HUES6 (cell line): ENCODE measurements around the gene LY86.

Experiments used
- H3K27ac ChIP-seq: 2 replicates; pipeline ENCODE4 v1.7.0; 2013; ENCODE audit warnings: low read depth, mild to moderate bottlenecking, low read length, inconsistent platforms
- H3K27me3 ChIP-seq: 2 replicates; pipeline ENCODE4 v1.6.1; 2013; ENCODE audit warnings: low read length; ENCODE audit not compliant: control insufficient read depth, insufficient read depth
- H3K36me3 ChIP-seq: 2 replicates; pipeline ENCODE4 v1.6.1; 2013; ENCODE audit warnings: low read length; ENCODE audit not compliant: control insufficient read depth, insufficient read depth
- H3K4me1 ChIP-seq: 2 replicates; pipeline ENCODE4 v1.6.1; 2013; ENCODE audit warnings: low read length; ENCODE audit not compliant: control insufficient read depth, insufficient read depth
- H3K4me3 ChIP-seq: 2 replicates; pipeline ENCODE4 v1.5.1; 2013; ENCODE audit warnings: low read depth, low read length
- H3K9ac ChIP-seq: one replicate; pipeline ENCODE4 v1.6.1; 2013; ENCODE audit warnings: mild to moderate bottlenecking, low read length
- H3K9me3 ChIP-seq: 2 replicates; pipeline ENCODE4 v1.6.1; 2013; ENCODE audit warnings: low read depth, low read length; ENCODE audit not compliant: control insufficient read depth, insufficient read depth

LY86 gene

GRCh38 chr6:6697620-6698019 is 109.1 kb downstream of the LY86 start:
- Histone ChIP-seq H3K9me3 (no peaks in the 10 kb centered on the region), H3K27me3 (peaks cover 7% of the 10 kb centered on the region; the same call in 1 of the 2 replicates), H3K4me3 (no peak overlapping the region), H3K9ac (no peak overlapping the region), H3K4me1 (peaks cover 48% of the 10 kb centered on the region), H3K27ac (no peak overlapping the region), H3K36me3 (no peaks in the 10 kb centered on the region)

- Histone ChIP-seq H3K27me3 (peaks cover 7% of the 10 kb centered on the region; the same call in 1 of the 2 replicates), H3K36me3 (no peaks in the 10 kb centered on the region), H3K4me1 (peaks cover 35% of the 10 kb centered on the region), H3K9me3 (no peaks in the 10 kb centered on the region), H3K27ac (no peak overlapping the region), H3K9ac (no peak overlapping the region), H3K4me3 (no peak overlapping the region)
These were observed 111.3 kb downstream of the LY86 start for GRCh38 chr6:6699741-6700367.

- H3K4me1 ChIP-seq = peaks cover 28% of the 10 kb centered on the region
- no peak overlapping the region for H3K27ac ChIP-seq
These were observed 112.1 kb downstream of the LY86 start for GRCh38 chr6:6700407-6701270.

GRCh38 chr6:6701864-6702263 is 113.3 kb downstream of the LY86 start:
- H3K27ac ChIP-seq = no peak overlapping the region
- H3K36me3 ChIP-seq = no peaks in the 10 kb centered on the region
- H3K4me3 ChIP-seq = no peak overlapping the region
- peaks cover 16% of the 10 kb centered on the region for H3K4me1 ChIP-seq
- no peaks in the 10 kb centered on the region for H3K9me3 ChIP-seq
- H3K27me3 ChIP-seq = no peaks in the 10 kb centered on the region
- H3K9ac ChIP-seq = no peak overlapping the region

More at GRCh38 chr6:6700407-6701270, 112.1 kb downstream of the LY86 start:
- no peaks in the 10 kb centered on the region for H3K36me3 ChIP-seq
- no peaks in the 10 kb centered on the region for H3K9me3 ChIP-seq
- H3K4me3 ChIP-seq = no peak overlapping the region
- no peak overlapping the region for H3K9ac ChIP-seq
- peaks cover 7% of the 10 kb centered on the region; the same call in 1 of the 2 replicates for H3K27me3 ChIP-seq

GRCh38 chr6:6703699-6704098 is 115.2 kb downstream of the LY86 start:
- no peaks in the 10 kb centered on the region for H3K36me3 ChIP-seq
- H3K4me3 ChIP-seq = no peak overlapping the region
- no peaks in the 10 kb centered on the region for H3K27me3 ChIP-seq
- H3K9ac ChIP-seq = no peak overlapping the region
- H3K27ac ChIP-seq = no peak overlapping the region
- H3K4me1 ChIP-seq = peaks cover 8% of the 10 kb centered on the region; the same call in 1 of the 2 replicates
- no peaks in the 10 kb centered on the region for H3K9me3 ChIP-seq
